OCI-LY7 (cell line): ENCODE measurements around the gene HS6ST3. TPM values are rescaled to one million over a fixed set of nuclear protein-coding genes. Genes with fewer than 3 reads are reported as not detected.

ENCODE experiments used
- BruUV-seq: library from RNA; stranded (reverse); fragments of 400-500 nt; replicated peaks from 2 replicates; lab custom pipeline; 2021; lab: Mats Ljungman, UMichigan
- CTCF ChIA-PET: fragments of 300-600 bp; sonication (Branson Sonifier 250); formaldehyde crosslinking; loops from one replicate; lab custom pipeline; 2022; ENCODE audit warnings: antibody characterized with exemption; ENCODE audit not compliant: unreplicated experiment; lab: Charles Lee
- POLR2A ChIA-PET: fragments of 300-600 bp; sonication (Branson Sonifier 250); formaldehyde crosslinking; loops from one replicate; lab custom pipeline; 2022; ENCODE audit warnings: antibody characterized with exemption; lab: Charles Lee
- DNase-seq: peaks from one replicate; pipeline ENCODE4 v3.0.0-alpha.2; 2015; ENCODE audit warnings: low spot score
- H2AFZ ChIP-seq: fragments of 200-600 bp; sonication (generic), shearing (Covaris generic); 2 replicates; pipeline ENCODE4 v1.6.1; 2014; ENCODE audit warnings: mild to moderate bottlenecking, antibody characterized with exemption, low read length, moderate library complexity
- H3K27ac ChIP-seq: fragments of 200-600 bp; sonication (generic); 2 replicates; pipeline ENCODE4 v1.5.1; 2014; ENCODE audit warnings: mixed run types, low read depth, mild to moderate bottlenecking, moderate library complexity, low read length, inconsistent platforms; ENCODE audit not compliant: poor library complexity, severe bottlenecking
- H3K36me3 ChIP-seq: fragments of 200-600 bp; sonication (generic); 2 replicates; pipeline ENCODE4 v1.6.1; 2014; ENCODE audit warnings: mild to moderate bottlenecking, antibody characterized with exemption, low read length, moderate library complexity, mixed read lengths; ENCODE audit not compliant: insufficient read depth
- H3K4me1 ChIP-seq: fragments of 200-600 bp; sonication (generic); 2 replicates; pipeline ENCODE4 v1.5.1; 2014; ENCODE audit warnings: mild to moderate bottlenecking, low read length; ENCODE audit not compliant: insufficient read depth, poor library complexity, severe bottlenecking
- H3K4me2 ChIP-seq: fragments of 200-600 bp; sonication (generic); 2 replicates; pipeline ENCODE4 v1.6.1; 2014; ENCODE audit warnings: mild to moderate bottlenecking, low read length
- H3K4me3 ChIP-seq: fragments of 200-600 bp; sonication (generic); 2 replicates; pipeline ENCODE4 v1.5.1; 2014; ENCODE audit warnings: mild to moderate bottlenecking, low read depth, low read length; ENCODE audit not compliant: poor library complexity, severe bottlenecking
- H3K79me2 ChIP-seq: fragments of 200-600 bp; sonication (generic); 2 replicates; pipeline ENCODE4 v1.6.1; 2016; ENCODE audit warnings: low read depth, mild to moderate bottlenecking, low read length, moderate library complexity, mixed read lengths; ENCODE audit not compliant: insufficient read depth
- H3K9me2 ChIP-seq: fragments of 200-600 bp; sonication (generic); 2 replicates; pipeline ENCODE4 v1.6.1; 2016; ENCODE audit warnings: mild to moderate bottlenecking, low read length, mixed read lengths; ENCODE audit not compliant: insufficient read depth
- H3K9me3 ChIP-seq: fragments of 200-600 bp; sonication (generic); 2 replicates; pipeline ENCODE4 v1.6.1; 2014; ENCODE audit warnings: mild to moderate bottlenecking, mixed run types, low read length, mixed read lengths
- H4K20me1 ChIP-seq: fragments of 200-600 bp; sonication (generic); 2 replicates; pipeline ENCODE4 v1.6.1; 2014; ENCODE audit warnings: mild to moderate bottlenecking, antibody characterized with exemption, low read length, moderate library complexity, mixed read lengths; ENCODE audit not compliant: insufficient read depth
- CTCF ChIP-seq: fragments of 200-600 bp; sonication (generic); conservative IDR thresholded peaks from 2 replicates; pipeline ENCODE4 v1.5.1; 2014; ENCODE audit warnings: mild to moderate bottlenecking, antibody characterized with exemption, low read length, moderate library complexity, mixed read lengths
- EZH2phosphoT487 ChIP-seq: fragments of 200-600 bp; sonication (generic); IDR thresholded peaks from 2 replicates; pipeline ENCODE4 v1.6.1; 2018; ENCODE audit warnings: low read depth, borderline replicate concordance, mild to moderate bottlenecking, mixed run types, antibody characterized with exemption, low read length, moderate library complexity, mixed read lengths
- intact Hi-C: fragments of 100-400 bp; cut with micrococcal nuclease; formaldehyde crosslinking; loops from one replicate; pipeline ENCODE4 v1.10.0; 2022; ENCODE audit not compliant: unreplicated experiment
- total RNA-seq, 2 experiments: library from RNA; depleted of rRNA in 1 of 2; stranded (reverse); fragments of >200 nt in 1 of 2; shearing (Covaris generic) in 1 of 2; gene quantifications; 2 replicates each; pipeline ENCODE4 v1.2.3, GENCODE V29; 2014 to 2022

HS6ST3 gene
- total RNA-seq, 2 experiments from 2014 or later: not detected

DNA sequence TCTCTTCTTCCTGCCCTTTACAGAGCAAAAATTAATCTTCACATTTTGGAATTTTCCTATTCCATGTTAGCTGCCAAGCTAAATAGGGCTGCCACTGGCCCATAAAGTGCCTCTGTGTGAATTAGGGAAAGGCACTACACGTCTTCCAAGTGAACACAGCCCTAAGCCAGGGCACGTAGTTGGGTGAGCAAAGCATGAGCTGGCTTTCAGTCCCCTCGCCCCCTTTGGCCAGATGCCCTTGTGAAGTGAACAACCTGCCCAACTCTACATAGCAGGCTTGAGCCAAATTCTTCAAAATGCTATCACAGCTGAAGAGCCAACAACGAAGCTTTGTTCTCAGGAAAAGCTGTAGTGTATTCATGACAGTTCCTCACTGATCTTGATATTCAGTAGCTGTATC is 691.2 kb downstream of the HS6ST3 start:
- Histone ChIP-seq H3K9me2 (no peaks in the 10 kb centered on the region), H3K9me3 (no peaks in the 10 kb centered on the region), H4K20me1 (no peaks in the 10 kb centered on the region), H2AFZ (no peak overlapping the region), H3K4me3 (no peak overlapping the region), H3K79me2 (no peaks in the 10 kb centered on the region), H3K4me1 (no peaks in the 10 kb centered on the region), H3K36me3 (no peaks in the 10 kb centered on the region), H3K4me2 (no peak overlapping the region), H3K27ac (no peak overlapping the region)
- no peak for TF ChIP-seq CTCF
- no peak for TF ChIP-seq EZH2phosphoT487
- BruUV-seq: no TSS peak
- no peak for DNase-seq
- ChIA-PET POLR2A (no interaction called here), CTCF (no interaction called here)
- intact Hi-C loops: no loop called here

GRCh38 chr13:96782186-96782585 is 692.3 kb downstream of the HS6ST3 start:
- H3K36me3 ChIP-seq: no peaks in the 10 kb centered on the region
- no peaks in the 10 kb centered on the region for H3K79me2 ChIP-seq
- H3K27ac ChIP-seq: no peak overlapping the region
- BruUV-seq: no TSS peak
- ChIA-PET CTCF (no interaction called here), POLR2A (no interaction called here)
- intact Hi-C loops: no loop called here
- H3K9me3 ChIP-seq: no peaks in the 10 kb centered on the region
- no peaks in the 10 kb centered on the region for H3K4me1 ChIP-seq
- no peak for DNase-seq
- TF ChIP-seq CTCF (no peak), EZH2phosphoT487 (no peak)
- no peaks in the 10 kb centered on the region for H3K9me2 ChIP-seq
- no peak overlapping the region for H2AFZ ChIP-seq
- no peaks in the 10 kb centered on the region for H4K20me1 ChIP-seq
- H3K4me2 ChIP-seq: no peak overlapping the region
- no peak overlapping the region for H3K4me3 ChIP-seq

DNA sequence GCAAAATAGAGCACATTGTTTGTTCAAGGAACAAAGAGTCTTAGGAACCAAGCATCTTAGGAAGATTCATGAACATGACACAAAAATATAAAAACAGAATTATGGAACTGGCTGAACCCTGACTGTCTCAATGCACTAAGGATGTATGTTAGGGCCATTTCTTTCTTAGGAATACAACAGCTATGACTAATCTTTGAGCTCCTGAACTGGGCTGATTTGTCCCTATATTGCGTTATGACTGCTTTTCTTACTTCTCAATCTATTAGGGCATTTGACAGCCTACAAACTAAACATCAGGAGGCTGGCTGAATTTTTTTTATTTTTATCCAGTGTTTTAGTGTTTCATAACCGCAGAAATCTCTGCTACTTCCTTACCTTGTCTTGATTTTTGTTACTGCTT is 693.1 kb downstream of the HS6ST3 start:
- intact Hi-C loops: no loop called here
- Histone ChIP-seq H3K36me3 (no peaks in the 10 kb centered on the region), H2AFZ (no peak overlapping the region), H3K9me3 (no peaks in the 10 kb centered on the region), H3K4me2 (no peak overlapping the region), H3K4me3 (no peak overlapping the region), H4K20me1 (no peaks in the 10 kb centered on the region), H3K4me1 (no peaks in the 10 kb centered on the region), H3K79me2 (no peaks in the 10 kb centered on the region), H3K27ac (no peak overlapping the region), H3K9me2 (no peaks in the 10 kb centered on the region)
- CTCF ChIA-PET: no interaction called here
- DNase-seq: no peak
- no peak for TF ChIP-seq EZH2phosphoT487
- no peak for TF ChIP-seq CTCF
- no TSS peak for BruUV-seq
- POLR2A ChIA-PET: no interaction called here
